Left renal pelvis (tissue), 4 donors: ENCODE results near the gene SLC25A29. TPM values are rescaled to one million over a fixed set of nuclear protein-coding genes. Genes with fewer than 3 reads are reported as not detected.

Experiments
- DNase-seq, 4 donors: peaks; one replicate each; pipeline ENCODE4 v3.0.0-alpha.2; 2013; ENCODE audit warnings: low read depth in 4 of 4, low spot score in 3 of 4
- polyA plus RNA-seq, 4 donors: library from polyadenylated mRNA; unstranded; fragments of 120-200 nt; gene quantifications; one replicate each; pipeline ENCODE4 v1.2.1, GENCODE V29; 2013; ENCODE audit not compliant: insufficient read length in 4 of 4

SLC25A29 gene
- polyA plus RNA-seq, 4 donors: 31.4 to 95.1 (median 45.7) TPM

GRCh38 chr14:100332797-100333196, 26.6 kb upstream of the SLC25A29 start:
- no peak for DNase-seq

GRCh38 chr14:100332071-100332639, 25.9 kb upstream of the SLC25A29 start:
- DNase-seq: no peak

- no peak for DNase-seq
Observed at GRCh38 chr14:100330388-100330931, 24.2 kb upstream of the SLC25A29 start.

- no peak for DNase-seq
Observed at GRCh38 chr14:100330007-100330344, 23.7 kb upstream of the SLC25A29 start.

GRCh38 chr14:100329233-100330006, 23.2 kb upstream of the SLC25A29 start:
- no peak for DNase-seq

- no peak for DNase-seq
Observed at GRCh38 chr14:100328495-100329163, 22.4 kb upstream of the SLC25A29 start.

GRCh38 chr14:100327128-100327527, 20.9 kb upstream of the SLC25A29 start:
- no peak for DNase-seq

GRCh38 chr14:100325958-100326357, 19.7 kb upstream of the SLC25A29 start:
- DNase-seq: no peak

- no peak for DNase-seq
Observed at GRCh38 chr14:100325231-100325632, 19.0 kb upstream of the SLC25A29 start.

GRCh38 chr14:100323942-100324307, 17.7 kb upstream of the SLC25A29 start:
- DNase-seq: no peak

GRCh38 chr14:100323121-100323941, 17.1 kb upstream of the SLC25A29 start, which contains the start of gene SLC25A47:
TSS of gene SLC25A47 (plus strand) at chr14:100323339. CDS start at chr14:100323415, 76 bp downstream.
- no peak for DNase-seq

GRCh38 chr14:100322138-100322957, 16.1 kb upstream of the SLC25A29 start:
- no peak for DNase-seq

GRCh38 chr14:100321473-100322137, 15.4 kb upstream of the SLC25A29 start:
- DNase-seq: no peak

GRCh38 chr14:100320157-100320856, 14.1 kb upstream of the SLC25A29 start:
- DNase-seq: no peak

GRCh38 chr14:100317912-100318808, 11.9 kb upstream of the SLC25A29 start:
- DNase-seq: no peak

GRCh38 chr14:100317389-100317788, 11.1 kb upstream of the SLC25A29 start:
- no peak for DNase-seq

GRCh38 chr14:100314724-100315123, 8.5 kb upstream of the SLC25A29 start:
- DNase-seq: no peak
